D721Med (cell line): ENCODE results near the gene SEC16B.

Experiments used
- DNase-seq: peaks from one replicate; pipeline ENCODE4 v3.0.0; 2011; ENCODE audit warnings: low spot score; ENCODE audit not compliant: insufficient read length
- FAIRE-seq: peaks from 2 replicates; lab custom pipeline; 2011; peaks lifted over from hg19 to GRCh38; lab: Jason Lieb, UNC
- CTCF ChIP-seq: IDR thresholded peaks from 2 replicates; pipeline ENCODE4 v1.5.1; 2012; ENCODE audit warnings: mild to moderate bottlenecking, control low read depth; ENCODE audit not compliant: insufficient read depth; ENCODE audit errors: missing control alignments

The SEC16B gene

GRCh38 chr1:177978530-177978929 lies 8.7 kb upstream of the SEC16B start:
- FAIRE-seq (no peak), DNase-seq (no peak)
- no peak for TF ChIP-seq CTCF

GRCh38 chr1:177977141-177977540 lies 7.3 kb upstream of the SEC16B start:
- no peak for TF ChIP-seq CTCF
- no peak for DNase-seq
- FAIRE-seq, result no peak

DNA sequence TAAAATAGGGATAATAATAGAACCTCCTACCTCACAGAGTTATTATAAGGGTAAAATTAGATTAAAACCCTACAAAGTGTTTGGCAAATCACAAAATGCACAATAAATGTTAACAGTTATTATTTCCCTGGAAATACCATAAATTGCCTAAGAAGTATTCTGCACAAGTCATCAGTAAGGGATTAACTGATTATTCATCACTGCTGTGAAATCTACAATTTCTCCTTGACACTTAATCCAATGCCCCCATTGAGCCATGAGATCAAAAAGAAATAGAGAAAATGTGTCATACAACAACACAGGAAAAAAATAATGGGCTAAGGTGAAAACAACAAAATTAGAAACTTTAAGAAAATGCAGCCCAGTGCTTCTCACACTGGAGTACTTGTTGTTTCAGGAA lies 6.7 kb upstream of the SEC16B start:
- FAIRE-seq (no peak), DNase-seq (no peak)

GRCh38 chr1:177975588-177976495 lies 6.0 kb upstream of the SEC16B start:
- no peak for TF ChIP-seq CTCF
- no peak for DNase-seq
- FAIRE-seq, result no peak

More for the DNA sequence above, 6.7 kb upstream of the SEC16B start:
- no peak for TF ChIP-seq CTCF

- DNase-seq, result no peak
- no peak for TF ChIP-seq CTCF
- FAIRE-seq, result no peak
Measured at GRCh38 chr1:177973585-177973984, 3.7 kb upstream of the SEC16B start.

GRCh38 chr1:177969109-177969508 lies 749 bp downstream of the SEC16B start:
- no peak for TF ChIP-seq CTCF
- DNase-seq (no peak), FAIRE-seq (no peak)

DNA sequence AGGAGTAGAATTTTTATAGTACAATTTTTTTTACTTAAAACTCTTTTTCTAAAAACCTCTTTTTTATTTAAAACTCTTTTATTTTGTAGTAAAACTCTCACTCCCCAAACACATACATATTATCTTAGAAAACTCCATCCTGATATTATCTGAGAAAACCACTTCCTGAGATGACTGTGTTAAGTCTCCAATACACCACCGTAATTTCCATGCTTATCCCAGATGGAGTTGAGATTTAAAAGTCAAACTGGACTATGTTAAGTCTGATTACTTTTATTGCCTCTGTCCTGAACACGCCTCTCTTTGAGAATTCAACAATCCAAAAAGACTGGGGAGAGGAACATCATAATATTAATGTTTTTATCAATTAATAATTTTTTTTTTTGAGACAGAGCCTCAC lies 3.7 kb downstream of the SEC16B start:
- no peak for TF ChIP-seq CTCF
- FAIRE-seq, result no peak

More for the DNA sequence above, 3.7 kb downstream of the SEC16B start:
- no peak for DNase-seq
